ENCODE measurements around the gene NBEA. TPM values are rescaled to one million over a fixed set of nuclear protein-coding genes. Genes with fewer than 3 reads are reported as not detected.

Gene NBEA
- total RNA-seq, 2 donors from 2014 or later, result 2.6 to 3.8 TPM

DNA sequence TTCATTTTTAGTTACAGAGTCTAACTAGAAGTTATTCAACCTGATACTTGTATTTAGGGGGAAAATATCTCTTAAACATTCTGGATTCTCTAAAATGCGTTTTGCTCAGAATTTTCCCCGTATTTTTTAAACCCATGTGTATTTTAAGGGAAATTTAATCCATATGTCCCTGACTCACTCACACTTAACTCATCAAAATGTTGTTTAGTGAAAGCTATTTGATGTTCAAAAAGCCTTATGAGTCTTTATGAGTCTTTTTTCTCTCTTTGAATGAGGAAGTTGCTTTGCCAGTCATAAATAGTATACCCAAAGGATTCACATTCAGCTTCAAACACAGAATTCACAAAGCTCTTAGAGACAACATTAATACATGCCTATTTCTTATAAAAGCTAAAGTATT lies 518.0 kb downstream of the NBEA start:
- Mint-ChIP-seq H3K36me3 (ENCODE audit: low read depth) (no peaks in the 10 kb centered on the region), H3K27ac (no peak overlapping the region), H3K4me1 (no peaks in the 10 kb centered on the region), H3K4me3 (no peak overlapping the region), H3K27me3 (no peaks in the 10 kb centered on the region)
- no peaks in the 10 kb centered on the region for H3K9me3 ChIP-seq (ENCODE audit: control insufficient read depth, low read length, poor library complexity, severe bottlenecking)
- no peak for DNase-seq
- no peak for ATAC-seq

DNA sequence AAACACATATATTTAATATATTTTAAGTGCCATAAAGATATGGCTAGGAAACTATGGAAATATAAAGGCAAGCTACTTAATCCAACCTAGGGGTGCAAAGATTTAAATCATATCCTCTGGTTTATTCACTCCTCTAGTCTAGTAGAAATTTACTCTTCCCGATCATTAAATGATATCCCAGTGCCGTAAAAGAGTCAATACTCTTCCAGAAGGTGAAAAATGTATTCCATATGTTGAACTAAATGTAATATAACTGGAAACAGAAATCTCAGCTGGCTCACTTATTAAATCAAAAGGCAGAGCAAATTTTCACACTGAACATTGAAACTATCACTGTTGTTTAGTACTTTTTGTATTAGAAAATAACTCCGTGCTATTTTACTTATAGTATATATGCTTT lies 523.3 kb downstream of the NBEA start:
- Mint-ChIP-seq H3K4me3 (no peak overlapping the region), H3K36me3 (ENCODE audit: low read depth) (no peaks in the 10 kb centered on the region), H3K4me1 (no peaks in the 10 kb centered on the region), H3K27me3 (peaks cover 15% of the 10 kb centered on the region), H3K27ac (no peak overlapping the region)
- DNase-seq (no peak), ATAC-seq (no peak)
- H3K9me3 ChIP-seq (ENCODE audit: control insufficient read depth, low read length, poor library complexity, severe bottlenecking), result no peaks in the 10 kb centered on the region

- H3K27me3 Mint-ChIP-seq, result peaks cover 29% of the 10 kb centered on the region
These were observed 526.1 kb downstream of the NBEA start for GRCh38 chr13:35468195-35468594.

GRCh38 chr13:35469806-35470525 lies 527.9 kb downstream of the NBEA start:
- peaks cover 2% of the 10 kb centered on the region for H3K9me3 ChIP-seq (ENCODE audit: control insufficient read depth, low read length, poor library complexity, severe bottlenecking)
- H3K27ac Mint-ChIP-seq, result no peak overlapping the region
- H3K4me1 Mint-ChIP-seq, result peaks cover 2% of the 10 kb centered on the region
- no peak for DNase-seq
- H3K27me3 Mint-ChIP-seq, result peaks cover 36% of the 10 kb centered on the region
- ATAC-seq, result no peak
- no peaks in the 10 kb centered on the region for H3K36me3 Mint-ChIP-seq (ENCODE audit: low read depth)
- no peak overlapping the region for H3K4me3 Mint-ChIP-seq

More at GRCh38 chr13:35468195-35468594, 526.1 kb downstream of the NBEA start:
- no peak for ATAC-seq
- DNase-seq, result no peak
- H3K4me3 Mint-ChIP-seq, result no peak overlapping the region
- peaks cover 2% of the 10 kb centered on the region for H3K9me3 ChIP-seq (ENCODE audit: control insufficient read depth, low read length, poor library complexity, severe bottlenecking)
- H3K36me3 Mint-ChIP-seq (ENCODE audit: low read depth), result no peaks in the 10 kb centered on the region
- H3K4me1 Mint-ChIP-seq, result peaks cover 2% of the 10 kb centered on the region
- H3K27ac Mint-ChIP-seq, result no peak overlapping the region

DNA sequence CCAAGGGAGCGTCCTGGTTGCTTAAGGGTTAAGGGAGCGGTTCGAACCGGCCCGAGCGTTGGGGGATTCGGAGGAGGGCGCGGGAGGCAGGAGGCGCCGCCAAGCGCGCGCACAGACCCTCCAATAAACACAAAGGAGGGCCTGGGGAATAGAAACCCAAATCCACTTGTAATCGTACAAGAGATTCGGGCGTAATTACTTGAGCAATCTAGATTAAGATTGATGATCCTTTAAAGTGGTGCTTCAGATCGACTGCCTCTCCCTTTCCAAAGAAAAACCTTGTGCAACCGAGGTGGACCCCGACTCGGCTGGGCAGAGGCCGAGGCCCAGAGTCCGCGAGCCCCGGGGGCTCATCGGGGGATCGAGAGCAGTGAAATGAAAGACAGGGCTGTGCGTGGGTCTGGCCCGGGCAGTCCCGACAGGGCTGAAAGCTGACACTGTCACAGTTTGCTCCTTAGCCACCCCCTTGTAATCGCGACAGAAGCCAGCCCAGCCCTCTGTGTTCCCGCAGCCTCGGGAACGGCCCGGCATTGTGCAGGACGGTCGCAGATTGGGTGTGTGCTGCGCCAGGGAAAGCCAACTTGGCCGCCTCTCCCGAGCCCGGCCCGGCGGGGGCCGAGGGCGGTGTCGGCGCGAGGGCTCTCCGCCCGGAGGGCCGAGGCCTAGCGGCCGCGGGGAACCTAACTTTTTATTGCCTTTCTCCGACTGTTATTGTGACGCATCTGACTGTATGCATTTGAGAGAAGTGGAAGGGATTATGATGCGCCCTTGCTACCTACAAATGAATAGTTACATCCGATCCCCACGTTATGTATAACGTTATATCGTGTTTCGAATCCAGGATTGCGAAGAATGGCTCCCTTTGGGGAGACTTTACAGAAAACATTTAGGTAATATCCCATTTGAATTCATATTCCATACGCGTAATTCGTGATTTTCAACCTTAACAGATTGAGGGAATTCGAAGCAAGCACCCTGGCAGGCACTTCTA lies 528.9 kb downstream of the NBEA start:
- Mint-ChIP-seq H3K36me3 (ENCODE audit: low read depth) (no peaks in the 10 kb centered on the region), H3K27me3 (peaks cover 46% of the 10 kb centered on the region), H3K4me3 (peak overlapping the region; percentile 9), H3K27ac (no peak overlapping the region), H3K4me1 (peaks cover 9% of the 10 kb centered on the region)
- ATAC-seq (no peak), DNase-seq (no peak)
- H3K9me3 ChIP-seq (ENCODE audit: control insufficient read depth, low read length, poor library complexity, severe bottlenecking), result peaks cover 2% of the 10 kb centered on the region

DNA sequence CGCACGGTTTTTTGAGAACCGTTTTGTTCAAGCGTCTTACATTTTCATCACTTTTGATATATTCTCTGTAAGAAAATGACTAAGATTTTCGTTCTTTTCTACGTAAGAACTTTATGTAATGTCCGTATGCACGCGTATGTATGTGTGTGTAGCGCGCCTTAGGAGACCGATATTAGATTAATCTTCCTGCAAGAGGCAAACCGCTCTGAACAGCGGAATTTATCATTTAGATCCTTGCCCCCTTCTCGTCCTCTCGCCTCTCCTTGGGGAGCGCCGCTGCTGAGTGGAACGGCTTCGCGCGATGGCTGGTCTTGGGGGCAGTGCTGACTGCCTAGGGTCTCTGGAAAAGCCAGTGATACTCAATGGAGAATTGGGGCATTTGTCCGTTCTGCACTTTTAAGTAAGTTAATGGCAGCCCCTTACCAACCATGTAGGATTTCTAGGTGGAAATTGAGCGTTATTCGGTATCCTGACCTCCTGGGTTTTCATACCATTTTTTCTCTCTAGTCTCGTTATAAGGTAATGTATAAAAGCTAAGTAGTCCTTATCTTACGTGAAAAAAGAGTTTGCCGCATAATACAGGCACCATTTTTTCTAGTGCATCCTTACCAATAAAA lies 529.7 kb downstream of the NBEA start:
- Mint-ChIP-seq H3K27me3 (peaks cover 55% of the 10 kb centered on the region), H3K4me3 (peak overlapping the region; percentile 9), H3K36me3 (ENCODE audit: low read depth) (no peaks in the 10 kb centered on the region), H3K4me1 (peaks cover 14% of the 10 kb centered on the region), H3K27ac (no peak overlapping the region)
- DNase-seq (no peak), ATAC-seq (no peak)
- H3K9me3 ChIP-seq (ENCODE audit: control insufficient read depth, low read length, poor library complexity, severe bottlenecking), result peaks cover 2% of the 10 kb centered on the region

- Mint-ChIP-seq H3K4me1 (peaks cover 14% of the 10 kb centered on the region), H3K27ac (no peak overlapping the region), H3K36me3 (ENCODE audit: low read depth) (no peaks in the 10 kb centered on the region), H3K27me3 (peaks cover 61% of the 10 kb centered on the region), H3K4me3 (no peak overlapping the region)
- H3K9me3 ChIP-seq (ENCODE audit: control insufficient read depth, low read length, poor library complexity, severe bottlenecking), result peaks cover 2% of the 10 kb centered on the region
- DNase-seq (no peak), ATAC-seq (no peak)
These were observed 530.3 kb downstream of the NBEA start for GRCh38 chr13:35472323-35472881.

DNA sequence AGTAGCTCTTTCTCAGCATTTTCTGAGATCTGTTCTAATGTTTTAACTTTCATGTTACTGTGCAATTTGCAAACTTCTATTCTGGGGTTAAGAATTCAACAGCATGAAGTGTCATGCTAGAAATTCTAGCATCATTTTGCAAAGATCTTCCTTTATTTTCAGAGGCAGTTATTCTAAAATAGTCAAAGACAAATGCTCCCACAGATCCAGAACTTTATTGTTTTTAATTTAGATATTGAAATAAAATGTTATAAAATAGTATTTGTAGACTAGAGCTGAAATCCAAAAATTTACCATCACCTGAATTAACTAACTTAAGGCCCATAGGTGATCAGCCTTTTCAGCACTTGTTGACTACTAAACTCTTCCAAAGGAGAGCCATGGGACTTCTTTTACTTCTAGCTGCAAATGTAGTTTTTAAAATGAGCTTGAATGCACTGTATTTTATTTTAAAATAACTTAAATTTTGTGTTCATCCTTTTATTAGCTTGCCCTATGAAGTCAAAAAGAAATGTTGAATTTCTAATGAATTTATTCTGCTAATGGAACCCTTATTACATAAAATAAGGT lies 531.2 kb downstream of the NBEA start:
- peaks cover 5% of the 10 kb centered on the region for H3K9me3 ChIP-seq (ENCODE audit: control insufficient read depth, low read length, poor library complexity, severe bottlenecking)
- no peak for ATAC-seq
- peaks cover 17% of the 10 kb centered on the region for H3K4me1 Mint-ChIP-seq
- H3K36me3 Mint-ChIP-seq (ENCODE audit: low read depth), result no peaks in the 10 kb centered on the region
- H3K4me3 Mint-ChIP-seq, result no peak overlapping the region
- no peak overlapping the region for H3K27ac Mint-ChIP-seq
- DNase-seq, result no peak
- peaks cover 66% of the 10 kb centered on the region for H3K27me3 Mint-ChIP-seq

GRCh38 chr13:35473802-35474201 lies 531.7 kb downstream of the NBEA start:
- no peak overlapping the region for H3K4me3 Mint-ChIP-seq
- peaks cover 5% of the 10 kb centered on the region for H3K9me3 ChIP-seq (ENCODE audit: control insufficient read depth, low read length, poor library complexity, severe bottlenecking)
- no peak for ATAC-seq
- H3K36me3 Mint-ChIP-seq (ENCODE audit: low read depth), result no peaks in the 10 kb centered on the region
- H3K27me3 Mint-ChIP-seq, result peaks cover 67% of the 10 kb centered on the region
- peaks cover 19% of the 10 kb centered on the region for H3K4me1 Mint-ChIP-seq
- H3K27ac Mint-ChIP-seq, result no peak overlapping the region
- DNase-seq, result no peak

DNA sequence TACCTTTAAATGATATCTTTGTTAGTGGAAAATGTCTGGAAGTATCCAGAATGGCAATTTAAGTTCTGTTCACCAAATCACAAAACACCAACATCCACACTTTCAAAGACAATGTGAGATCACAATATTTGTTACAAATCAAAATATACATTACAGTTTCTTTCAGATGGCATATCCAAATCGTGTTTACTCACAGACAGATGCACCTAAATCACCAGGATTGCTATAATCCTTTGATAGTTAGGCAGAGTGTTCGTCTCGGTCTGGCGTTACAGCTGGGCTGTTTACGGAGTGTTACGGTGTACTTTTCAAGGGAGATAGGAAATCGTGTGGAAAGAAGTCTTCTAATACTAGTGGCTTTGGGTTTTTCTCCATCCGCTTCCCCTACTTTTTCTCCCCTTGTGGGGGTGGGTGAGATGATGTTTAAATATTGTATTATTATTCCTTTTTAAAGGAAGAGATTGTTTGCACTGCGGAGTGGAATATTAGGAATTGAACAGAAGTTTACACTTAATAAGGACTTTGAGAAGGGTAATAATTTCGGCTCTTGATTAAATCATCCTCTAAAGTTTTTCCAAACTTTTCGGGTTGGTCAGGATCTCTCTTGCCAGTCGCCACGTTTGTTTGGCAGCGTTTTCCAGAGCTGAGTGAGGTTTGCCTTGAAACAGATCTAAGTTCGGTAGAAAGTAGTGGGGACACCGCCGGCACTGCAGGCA lies 532.6 kb downstream of the NBEA start:
- H3K9me3 ChIP-seq (ENCODE audit: control insufficient read depth, low read length, poor library complexity, severe bottlenecking), result peaks cover 5% of the 10 kb centered on the region
- H3K27me3 Mint-ChIP-seq, result peaks cover 70% of the 10 kb centered on the region
- H3K4me3 Mint-ChIP-seq, result no peak overlapping the region
- no peak overlapping the region for H3K27ac Mint-ChIP-seq
- no peak for ATAC-seq
- no peak for DNase-seq
- peaks cover 19% of the 10 kb centered on the region for H3K4me1 Mint-ChIP-seq
- H3K36me3 Mint-ChIP-seq (ENCODE audit: low read depth), result no peaks in the 10 kb centered on the region

- Mint-ChIP-seq H3K27me3 (peaks cover 63% of the 10 kb centered on the region), H3K27ac (no peak overlapping the region), H3K4me3 (peak overlapping the region; percentile 82), H3K36me3 (ENCODE audit: low read depth) (no peaks in the 10 kb centered on the region), H3K4me1 (peaks cover 19% of the 10 kb centered on the region)
- H3K9me3 ChIP-seq (ENCODE audit: control insufficient read depth, low read length, poor library complexity, severe bottlenecking), result peaks cover 5% of the 10 kb centered on the region
- no peak for DNase-seq
- peak; percentile 23 for ATAC-seq
These were observed 533.3 kb downstream of the NBEA start for GRCh38 chr13:35475212-35475959.

All from T-helper 17 cell (primary cell).